NCI-H2107 (cell line): ENCODE data around the gene REEP3.

Experiments used
- DNase-seq: peaks from one replicate; lab custom pipeline; 2025; lab: John Stamatoyannopoulos, UW

REEP3 gene

DNA sequence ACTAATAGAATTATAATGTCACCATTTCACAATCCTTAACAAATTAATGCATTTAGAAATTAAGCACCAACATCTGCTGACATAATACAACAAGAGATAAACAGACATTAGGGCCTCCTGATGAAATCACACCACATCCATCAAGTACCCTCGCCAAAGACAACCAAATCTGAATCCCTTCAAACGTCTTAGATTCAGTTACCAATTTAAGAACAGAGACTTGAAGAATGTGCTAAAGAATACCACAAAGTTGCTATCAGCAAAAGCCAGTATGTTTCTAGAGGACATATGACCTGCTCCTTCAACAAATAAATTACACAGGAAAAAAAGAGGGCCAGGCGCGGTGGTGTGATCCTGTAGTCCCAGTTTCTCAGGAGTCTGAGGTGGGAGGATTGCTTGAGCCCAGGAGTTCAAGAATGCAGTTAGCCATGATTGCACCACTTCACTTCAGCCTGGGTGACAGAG, 144.5 kb downstream of the REEP3 start:
- no peak for DNase-seq

DNA sequence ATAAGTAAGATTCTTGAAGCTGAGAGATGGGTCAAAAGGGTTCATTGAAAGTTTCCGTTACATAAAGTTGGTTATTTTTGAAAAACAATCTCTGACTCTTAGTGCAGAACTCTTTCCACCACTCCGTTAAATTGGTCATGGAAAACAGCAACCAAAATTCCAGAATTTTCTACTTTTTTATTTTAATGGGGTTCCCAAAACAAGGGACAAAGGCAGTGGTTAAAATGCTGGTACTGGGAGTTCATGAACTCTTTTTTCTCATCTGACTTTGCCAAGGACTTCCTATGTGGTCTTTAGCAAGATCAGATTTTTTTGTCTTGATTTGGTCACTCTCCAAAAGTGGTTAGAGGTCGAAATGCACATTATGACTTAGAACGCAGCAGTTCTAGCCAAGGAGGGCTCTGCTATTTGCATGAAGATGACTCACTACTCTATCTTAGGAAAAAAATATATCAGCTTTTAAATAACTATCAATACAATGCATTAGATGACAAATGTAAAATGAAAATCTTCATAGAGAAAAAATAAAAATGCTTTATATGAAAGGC, 145.7 kb downstream of the REEP3 start:
- no peak for DNase-seq

DNA sequence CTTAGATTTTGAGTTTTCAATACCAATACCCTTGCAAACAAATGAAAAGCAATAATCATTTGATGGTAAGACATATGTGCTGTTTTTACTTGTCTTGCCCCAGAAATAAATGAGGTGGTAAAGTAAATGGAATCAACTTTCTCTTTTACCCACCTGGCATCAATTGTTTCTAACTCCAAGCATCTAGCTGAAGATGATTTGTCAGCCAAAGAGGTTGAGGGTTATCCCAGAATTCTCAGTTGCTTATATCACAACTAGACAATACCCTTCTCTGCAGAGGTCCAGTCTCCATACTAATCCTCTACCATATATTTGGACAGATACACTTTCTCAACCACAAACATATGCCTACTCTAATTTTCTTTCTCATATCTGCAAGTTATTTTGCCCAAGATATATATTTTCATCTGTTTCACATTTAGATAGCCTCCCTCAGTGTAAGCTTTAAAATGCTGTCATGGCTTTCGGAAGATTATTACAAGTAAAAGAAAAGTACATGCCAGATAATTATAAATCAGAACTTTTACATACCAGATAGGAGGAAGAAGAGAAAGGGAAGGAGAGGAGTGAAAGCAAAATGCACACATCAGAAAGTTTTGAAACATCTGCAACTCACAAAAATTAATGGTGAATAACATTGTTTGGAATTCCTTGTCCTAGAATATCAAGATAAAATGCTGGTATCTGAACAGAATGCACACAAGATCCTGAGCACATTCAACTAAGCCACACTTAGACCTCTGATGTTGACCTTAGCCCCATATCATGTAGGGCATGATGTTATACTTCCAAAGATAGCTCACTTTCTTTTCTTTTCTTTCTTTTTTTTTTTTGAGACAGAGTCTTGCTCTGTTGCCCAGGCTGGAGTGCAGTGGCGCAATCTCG, 146.6 kb downstream of the REEP3 start:
- no peak for DNase-seq

DNA sequence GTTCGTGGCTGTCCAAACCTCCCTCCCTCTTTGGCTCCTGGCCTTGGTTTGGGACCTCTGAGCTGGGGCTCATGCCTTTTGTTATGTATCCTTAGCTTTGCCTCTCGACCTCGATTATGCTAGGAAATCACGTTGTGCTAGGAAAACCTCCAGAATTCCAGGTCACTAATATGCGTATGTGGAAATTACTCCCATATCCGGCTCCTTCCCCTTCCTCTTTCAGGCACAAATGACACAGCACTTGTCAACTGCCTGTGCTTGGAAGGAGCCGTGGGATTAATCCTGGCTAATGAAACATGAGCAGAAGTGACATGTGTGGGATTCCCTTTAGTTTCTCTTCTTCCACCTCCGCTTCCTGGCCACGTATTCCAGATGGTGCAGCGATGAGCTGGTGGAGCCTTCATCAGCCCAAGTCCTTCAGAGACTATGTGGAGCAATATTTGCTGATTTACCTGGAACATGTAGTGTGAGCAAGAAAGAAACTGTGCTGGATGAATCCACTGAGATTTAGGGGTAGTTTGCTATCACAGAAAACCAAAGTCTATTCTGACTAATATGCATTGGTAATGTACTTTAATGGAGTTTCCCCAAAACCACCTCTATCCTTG, 149.2 kb downstream of the REEP3 start:
- DNase-seq = no peak

- DNase-seq = peak; percentile 42
These were observed 150.2 kb downstream of the REEP3 start for GRCh38 chr10:63671317-63671937.

DNA sequence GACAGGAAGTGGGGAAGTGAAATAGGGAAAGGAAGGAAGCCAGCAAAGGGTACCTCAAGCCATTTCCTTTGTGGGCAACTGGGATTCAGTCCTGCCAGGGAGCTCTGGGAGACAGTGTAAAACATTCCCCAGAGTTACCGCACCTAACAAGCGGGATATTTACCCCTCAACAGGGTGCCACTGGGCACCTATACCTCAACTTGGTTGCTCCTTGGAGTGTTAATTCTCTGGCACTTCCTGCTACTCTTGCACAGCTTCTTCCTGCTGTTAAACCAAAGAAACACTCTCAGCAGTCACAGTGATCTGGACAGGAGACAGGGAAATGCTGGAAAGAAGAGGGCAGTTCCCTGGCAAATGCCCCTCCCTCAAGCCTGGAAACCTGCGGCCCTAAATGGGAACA, 151.3 kb downstream of the REEP3 start:
- no peak for DNase-seq

GRCh38 chr10:63673246-63673645, 152.0 kb downstream of the REEP3 start:
- no peak for DNase-seq

GRCh38 chr10:63673846-63674245, 152.6 kb downstream of the REEP3 start:
- no peak for DNase-seq
